ENCODE data around the gene CREG2. TPM values are rescaled to one million over a fixed set of nuclear protein-coding genes. Genes with fewer than 3 reads are reported as not detected.

The CREG2 gene
- polyA plus RNA-seq, 1 of the 3 experiments (the other 2 are of a cell fraction), result 1.4 TPM

- TF ChIP-seq USF2 (IDR thresholded peaks at IDR 0.05; ENCODE audit: borderline replicate concordance, low read depth, low read length) (no peak), TAF1 (IDR thresholded peaks at IDR 0.05; ENCODE audit: borderline replicate concordance, low read depth, low read length) (no peak)
Measured at GRCh38 chr2:101402630-101403029, 15.3 kb upstream of the CREG2 start (continued).

GRCh38 chr2:101401906-101402305 is 14.6 kb upstream of the CREG2 start:
- ChIA-PET CTCF (interaction anchor here (1.4 kb wide), 1 partner anchor 15 kb away, joined by 5 read pairs; the partner anchor contains the start of gene CREG2), POLR2A (no interaction called here)
- H3K4me1 ChIP-seq (ENCODE audit: control insufficient read depth in 1 of 2, insufficient read depth in 2 of 2, low read depth in 1 of 2, low read length in 1 of 2), result no peaks in the 10 kb centered on the region; a peak in 1 of 4 replicates
- no peak overlapping the region for H3K4me3 ChIP-seq (ENCODE audit: low read depth in 2 of 2, low read length in 1 of 2)
- H3K9me2 ChIP-seq, result no peaks in the 10 kb centered on the region
- TF ChIP-seq RXRA (IDR thresholded peaks at IDR 0.05; ENCODE audit: borderline replicate concordance, low read depth), result no peak
- no peak for TF ChIP-seq USF2 (IDR thresholded peaks at IDR 0.05; ENCODE audit: borderline replicate concordance, low read depth, low read length)
- no peak for TF ChIP-seq GATA2 (CRISPR knock-in tag; IDR thresholded peaks at IDR 0.05)
- TF ChIP-seq CTCF (IDR thresholded peaks at IDR 0.05), result 0 out of 2 replicates have a peak, but pooled peaks have one; percentile 20
- DNase-seq, result no peak
- no peak overlapping the region for H3K9ac ChIP-seq
- no peaks in the 10 kb centered on the region for H3K27me3 ChIP-seq (ENCODE audit: insufficient read depth)
- H2AFZ ChIP-seq (ENCODE audit: low read depth), result no peak overlapping the region
- no peak overlapping the region for H3K27ac ChIP-seq (ENCODE audit: low read depth in 2 of 2, low read length in 1 of 2)
- no peak overlapping the region for H3K4me2 ChIP-seq
- H4K20me1 ChIP-seq (ENCODE audit: insufficient read depth), result no peaks in the 10 kb centered on the region
- no peaks in the 10 kb centered on the region for H3K36me3 ChIP-seq (replicated peaks in 1 of 2; ENCODE audit: control insufficient read depth in 1 of 2, insufficient read depth in 2 of 2, low read length in 1 of 2)
- H3F3A ChIP-seq (replicated peaks; ENCODE audit: insufficient read depth), result no peaks in the 10 kb centered on the region
- no peaks in the 10 kb centered on the region for H3K79me2 ChIP-seq (ENCODE audit: insufficient read depth)
- H3K9me3 ChIP-seq, result no peaks in the 10 kb centered on the region
- WGBS (ENCODE audit: low lambda C conversion rate), result 80% methylated on average over 5 of the region's 5 CpGs

- POLR2A ChIA-PET, result interaction anchor here (1.2 kb wide), 1 partner anchor 14 kb away, joined by 4 read pairs; the partner anchor contains the start of gene CREG2
- 86% methylated on average over 8 of the region's 8 CpGs for WGBS (ENCODE audit: low lambda C conversion rate)
- Histone ChIP-seq H2AFZ (ENCODE audit: low read depth) (no peak overlapping the region), H3K9ac (no peak overlapping the region), H3K9me2 (no peaks in the 10 kb centered on the region), H3K36me3 (replicated peaks in 1 of 2; ENCODE audit: control insufficient read depth in 1 of 2, insufficient read depth in 2 of 2, low read length in 1 of 2) (no peaks in the 10 kb centered on the region), H3K4me1 (ENCODE audit: control insufficient read depth in 1 of 2, insufficient read depth in 2 of 2, low read depth in 1 of 2, low read length in 1 of 2) (no peaks in the 10 kb centered on the region; a peak in 1 of 4 replicates), H3K4me3 (ENCODE audit: low read depth in 2 of 2, low read length in 1 of 2) (no peak overlapping the region), H3K9me3 (no peaks in the 10 kb centered on the region), H3F3A (replicated peaks; ENCODE audit: insufficient read depth) (peaks cover 4% of the 10 kb centered on the region), H4K20me1 (ENCODE audit: insufficient read depth) (no peaks in the 10 kb centered on the region), H3K79me2 (ENCODE audit: insufficient read depth) (no peaks in the 10 kb centered on the region), H3K27me3 (ENCODE audit: insufficient read depth) (no peaks in the 10 kb centered on the region), H3K4me2 (no peak overlapping the region), H3K27ac (ENCODE audit: low read depth in 2 of 2, low read length in 1 of 2) (no peak overlapping the region)
- CTCF ChIA-PET, result no interaction called here
- no peak for TF ChIP-seq PBX3 (IDR thresholded peaks at IDR 0.05)
- TF ChIP-seq GABPA (IDR thresholded peaks at IDR 0.05; ENCODE audit: low read depth), result no peak
- no peak for TF ChIP-seq YY1 (IDR thresholded peaks at IDR 0.05; ENCODE audit: low read depth)
- no peak for TF ChIP-seq RCOR1 (IDR thresholded peaks at IDR 0.05; ENCODE audit: low read length)
- TF ChIP-seq CHD2 (IDR thresholded peaks at IDR 0.05; ENCODE audit: low read length, partially characterized antibody), result no peak
- no peak for DNase-seq
Measured at GRCh38 chr2:101401326-101401665, 14.0 kb upstream of the CREG2 start.
